HG02759 (cell line): ENCODE data around the gene ZNF444.
"Not testable (repeated sequence)": the region's sequence is repeated elsewhere in the genome, so short reads cannot be mapped to it uniquely, and the experiment has no call there.

Source experiments
- ATAC-seq: cut with Tn5 transposase; IDR thresholded peaks from one replicate; pipeline ENCODE4 v1.9.1; 2021; ENCODE audit warnings: mild to moderate bottlenecking, moderate library complexity; ENCODE audit not compliant: unreplicated experiment

ZNF444 gene

DNA sequence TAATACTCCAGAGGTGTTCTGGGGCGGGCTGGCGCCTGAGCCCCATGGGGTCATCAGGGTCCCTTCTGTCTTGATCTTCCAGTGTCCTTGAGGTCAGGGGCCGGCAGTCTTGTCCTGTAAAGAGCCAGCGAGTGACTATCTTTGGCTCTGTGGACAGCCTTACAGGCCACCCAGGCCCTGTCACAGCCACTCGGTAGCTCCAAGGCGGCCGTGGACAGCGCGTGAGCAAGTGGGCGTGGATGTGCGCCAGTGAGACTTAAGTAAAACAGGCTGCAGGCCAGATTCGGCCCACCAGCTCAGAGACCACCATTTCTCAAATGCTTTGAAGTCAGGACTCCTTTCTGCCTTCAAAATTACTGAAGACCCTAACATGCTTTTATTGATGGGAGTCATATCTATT, 3.7 kb downstream of the ZNF444 start:
- ATAC-seq, result no peak

DNA sequence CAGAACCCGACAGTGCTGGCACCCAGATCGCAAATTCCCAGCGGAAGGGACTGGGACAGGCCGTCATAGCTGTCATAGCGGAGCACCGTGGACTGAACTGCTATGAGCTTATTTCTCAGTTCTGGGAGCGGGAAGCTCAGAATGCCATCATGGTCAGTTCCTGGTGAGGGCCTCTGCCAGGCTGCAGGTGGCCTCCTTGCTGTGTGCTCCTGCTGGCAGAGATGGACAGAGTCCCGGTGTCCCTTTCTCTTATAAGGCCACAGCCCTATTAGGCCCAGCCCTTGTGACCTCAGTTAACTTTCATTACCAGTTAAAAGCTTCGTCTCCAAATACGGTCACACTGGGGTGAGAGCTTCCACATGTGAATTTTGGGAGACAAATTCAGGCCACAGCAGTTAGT, 4.6 kb downstream of the ZNF444 start:
- no peak for ATAC-seq

DNA sequence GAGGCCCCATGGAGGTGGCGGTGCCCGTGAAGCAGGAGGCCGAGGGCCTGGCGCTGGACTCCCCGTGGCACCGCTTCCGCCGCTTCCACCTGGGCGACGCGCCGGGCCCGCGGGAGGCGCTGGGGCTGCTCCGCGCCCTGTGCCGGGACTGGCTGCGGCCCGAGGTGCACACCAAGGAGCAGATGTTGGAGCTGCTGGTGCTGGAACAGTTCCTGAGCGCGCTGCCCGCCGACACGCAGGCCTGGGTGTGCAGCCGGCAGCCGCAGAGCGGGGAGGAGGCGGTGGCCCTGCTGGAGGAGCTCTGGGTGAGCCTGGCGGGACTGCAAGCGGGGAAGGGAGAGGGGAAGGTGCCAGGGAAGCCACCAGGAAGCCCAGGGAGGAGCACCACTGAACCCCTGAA, 5.8 kb downstream of the ZNF444 start:
- no peak for ATAC-seq

DNA sequence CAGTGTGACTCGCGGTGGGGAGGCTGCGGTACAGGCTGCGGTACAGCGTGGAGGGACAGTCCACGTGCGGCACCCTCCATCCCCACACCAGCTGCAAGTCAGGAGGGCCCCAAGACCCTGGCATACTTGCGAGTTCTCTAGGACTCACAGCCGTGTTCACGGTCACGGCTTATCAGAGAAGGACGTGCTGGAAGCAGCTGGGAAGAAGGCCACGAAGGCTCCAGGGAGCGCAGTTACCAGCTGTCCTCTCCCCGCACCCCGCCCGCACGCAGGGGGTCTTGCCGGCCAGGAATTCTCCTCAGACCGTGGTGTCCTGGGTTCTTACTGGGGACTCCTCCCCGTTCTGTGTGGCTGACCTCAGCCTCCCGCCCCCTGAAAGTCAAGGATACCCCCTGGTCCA, 6.2 kb downstream of the ZNF444 start:
- no peak for ATAC-seq

DNA sequence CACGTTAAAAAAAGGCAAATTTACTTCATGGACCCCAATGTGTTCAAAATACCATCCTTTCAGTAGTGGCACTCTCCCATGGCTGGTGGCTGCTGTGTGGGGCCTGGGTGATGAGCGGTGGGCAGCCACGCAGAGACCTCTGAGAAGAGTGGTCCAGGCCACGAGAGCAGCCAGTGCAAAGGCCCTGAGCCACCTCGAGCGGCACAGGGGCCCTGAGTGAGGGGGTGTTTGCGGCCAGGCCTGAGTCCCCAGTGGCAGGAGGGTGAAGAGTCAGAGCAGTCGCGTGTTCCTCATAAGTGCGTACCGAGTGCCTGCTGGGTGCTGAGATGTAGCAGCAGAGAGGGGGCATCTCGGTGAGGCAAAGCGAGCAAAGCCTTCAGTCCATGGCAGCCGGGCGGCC, 7.0 kb downstream of the ZNF444 start:
- no peak for ATAC-seq

DNA sequence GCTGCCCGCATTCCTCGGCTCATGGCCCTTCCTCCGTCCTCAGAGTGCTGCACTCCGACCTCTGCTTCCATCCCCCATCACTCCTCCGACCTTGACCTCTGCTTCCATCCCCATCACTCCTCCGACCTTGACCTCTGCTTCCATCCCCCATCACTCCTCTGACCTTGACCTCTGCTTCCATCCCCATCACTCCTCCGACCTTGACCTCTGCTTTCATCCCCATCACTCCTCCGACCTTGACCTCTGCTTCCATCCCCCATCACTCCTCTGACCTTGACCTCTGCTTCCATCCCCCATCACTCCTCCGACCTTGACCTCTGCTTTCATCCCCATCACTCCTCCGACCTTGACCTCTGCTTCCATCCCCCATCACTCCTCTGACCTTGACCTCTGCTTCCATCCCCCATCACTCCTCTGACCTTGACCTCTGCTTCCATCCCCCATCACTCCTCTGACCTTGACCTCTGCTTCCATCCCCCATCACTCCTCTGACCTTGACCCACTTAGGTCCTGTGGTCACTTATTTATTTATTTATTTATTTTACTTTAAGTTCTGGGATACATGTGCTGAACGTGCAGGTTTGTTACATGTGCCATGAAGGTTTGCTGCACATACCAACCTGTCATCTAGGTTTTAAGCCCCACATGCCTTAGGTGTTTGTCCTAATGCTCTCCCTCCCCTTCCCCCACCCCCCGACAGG, 8.0 kb downstream of the ZNF444 start:
- not testable (repeated sequence) for ATAC-seq

DNA sequence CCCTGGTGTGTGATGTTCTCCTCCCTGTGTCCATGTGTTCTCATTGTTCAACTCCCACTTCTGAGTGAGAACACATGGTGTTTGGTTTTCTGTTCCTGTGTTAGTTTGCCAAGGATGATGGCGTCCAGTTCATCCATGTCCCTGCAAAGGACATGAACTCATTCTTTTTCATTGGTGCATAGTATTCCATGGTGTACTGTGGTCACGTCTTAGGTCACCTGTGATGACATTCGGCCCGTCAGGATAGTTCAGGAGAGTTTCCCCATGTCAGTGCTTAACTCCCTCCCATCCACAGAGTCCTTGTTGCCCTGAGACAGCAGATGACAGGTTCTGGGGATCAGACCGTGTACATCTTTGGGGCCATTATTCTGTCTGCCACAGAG, 8.6 kb downstream of the ZNF444 start:
- ATAC-seq, result no peak

DNA sequence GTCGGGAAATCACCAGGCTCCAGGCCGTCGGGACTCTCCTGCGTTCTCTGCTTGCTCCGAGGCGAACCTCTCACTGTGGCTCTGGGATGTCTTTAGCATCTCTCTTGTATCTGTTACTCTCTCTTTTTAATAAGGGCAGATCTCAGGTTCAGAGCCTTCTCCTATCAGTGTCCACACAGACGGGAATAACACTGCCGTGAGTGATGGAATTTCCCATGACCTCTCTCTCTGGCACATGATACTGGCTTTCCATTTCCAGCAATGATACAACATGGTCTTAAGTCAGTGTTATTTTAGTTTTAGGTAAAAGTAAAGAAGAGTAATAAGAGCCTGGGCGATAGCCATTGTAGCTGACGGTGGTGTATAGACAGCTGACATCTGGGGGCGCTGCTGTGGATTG, 9.3 kb downstream of the ZNF444 start:
- ATAC-seq, result no peak

DNA sequence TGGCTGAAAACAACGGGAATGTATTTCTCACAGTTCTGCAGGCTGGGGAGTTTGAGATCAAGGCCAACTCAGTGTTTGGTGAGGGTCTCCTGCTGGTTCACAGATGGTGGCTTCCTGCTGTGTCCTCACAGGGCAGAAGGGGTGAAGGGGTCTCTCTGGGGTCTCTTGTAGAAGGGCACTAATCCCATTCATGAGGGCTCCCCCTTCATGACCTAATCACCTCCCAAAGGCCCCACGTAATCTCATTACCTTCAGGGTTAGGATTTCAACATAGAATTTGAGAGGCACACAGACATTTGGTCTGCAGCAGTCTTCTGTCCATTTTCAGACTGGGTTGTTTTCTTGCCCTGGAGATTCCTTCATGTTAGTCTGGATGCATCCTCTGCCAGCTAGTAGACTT, 11.6 kb downstream of the ZNF444 start:
- no peak for ATAC-seq

DNA sequence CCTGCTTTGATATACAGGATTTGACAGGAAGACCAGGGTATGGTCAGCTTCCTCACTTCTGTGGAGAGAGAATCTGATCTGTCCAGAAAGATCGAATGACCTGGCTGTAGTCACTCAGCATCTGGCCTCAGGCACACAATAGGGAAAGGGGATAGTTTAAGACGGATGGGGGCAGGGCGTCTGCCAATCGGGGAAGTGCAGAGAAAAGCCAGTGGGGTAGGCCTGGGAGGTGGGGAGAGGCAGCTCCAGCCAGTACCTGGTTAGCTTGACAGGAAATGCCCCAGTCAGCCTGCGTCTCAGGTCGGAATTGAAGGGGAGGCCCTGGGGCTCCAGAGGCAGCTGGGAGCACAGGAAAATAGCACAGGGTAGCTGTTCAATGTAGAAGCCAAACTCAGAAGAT, 12.4 kb downstream of the ZNF444 start:
- ATAC-seq, result no peak

DNA sequence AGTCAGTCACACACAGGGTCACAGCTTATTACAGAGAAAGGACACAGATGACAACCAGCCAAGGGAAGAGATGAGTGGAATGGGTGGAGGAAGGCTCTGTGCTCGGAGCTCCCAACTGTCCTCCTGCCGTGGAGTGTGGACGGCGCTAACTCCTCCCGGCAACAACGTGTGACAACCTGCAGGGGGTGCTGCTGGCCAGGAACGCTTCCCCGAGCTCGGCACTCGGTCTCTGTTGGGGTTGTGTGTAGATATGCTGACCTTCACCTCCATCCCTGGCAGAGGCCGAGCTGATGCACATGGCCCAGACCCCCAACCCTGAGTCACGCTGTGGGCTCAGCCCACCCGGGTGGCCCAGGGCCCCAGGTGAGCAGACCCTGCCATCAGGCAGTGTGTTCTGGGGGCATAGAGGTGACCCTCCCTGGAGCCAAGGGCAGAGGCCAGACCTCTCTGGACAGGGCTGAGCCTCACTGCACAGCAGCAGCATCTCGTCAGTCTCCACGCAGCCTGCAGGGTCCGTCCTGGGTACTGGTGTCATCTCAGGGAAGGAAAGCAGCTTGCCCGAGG, 14.1 kb downstream of the ZNF444 start:
- no peak for ATAC-seq

DNA sequence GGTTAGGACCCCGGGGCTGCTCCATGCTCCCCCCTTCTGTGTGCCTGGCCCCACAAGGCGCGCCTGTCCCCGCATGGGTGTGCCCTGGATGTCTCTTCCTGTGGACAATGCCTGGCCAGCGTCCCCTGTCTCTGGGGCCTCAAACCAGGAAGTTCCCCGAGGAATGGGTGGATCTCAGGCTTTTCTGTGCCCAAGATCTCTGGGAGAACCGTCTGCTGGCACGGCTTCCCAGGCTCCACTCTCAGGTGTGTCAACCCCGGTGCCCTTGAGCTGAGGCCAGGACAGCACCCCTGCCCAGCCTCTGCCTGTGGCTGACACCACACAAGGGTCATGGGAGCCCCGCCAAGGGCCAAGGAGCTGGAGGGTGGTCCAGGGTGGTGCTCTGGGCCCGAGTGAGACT, 15.7 kb downstream of the ZNF444 start:
- ATAC-seq, result no peak

DNA sequence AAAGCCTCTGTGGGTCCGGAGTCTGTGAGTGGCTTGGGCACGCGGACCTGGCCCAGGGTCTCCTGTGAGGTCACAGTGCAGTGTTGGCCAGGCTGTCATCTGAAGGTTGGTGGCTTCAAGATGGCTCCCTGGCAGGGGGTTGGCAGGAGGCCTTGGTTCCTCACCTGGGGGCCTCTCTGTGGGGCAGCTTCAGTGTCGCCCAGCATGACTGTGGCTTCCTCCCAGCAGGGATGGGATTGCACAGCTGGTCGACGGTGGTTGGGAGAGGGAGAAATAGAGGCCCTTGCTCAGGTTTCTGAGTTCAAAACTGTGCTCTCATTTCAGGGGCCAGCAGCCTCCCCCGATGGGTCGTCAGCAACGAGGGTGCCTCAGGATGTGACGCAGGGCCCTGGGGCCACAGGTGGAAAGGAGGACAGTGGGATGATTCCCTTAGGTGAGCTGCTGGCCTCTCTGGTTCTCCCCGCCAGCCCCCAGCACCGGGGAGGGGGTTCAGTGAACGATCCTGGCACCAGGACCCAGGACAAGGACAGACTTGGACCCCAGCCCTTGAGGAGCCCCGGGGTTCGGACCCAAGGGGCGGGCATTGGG, 17.2 kb downstream of the ZNF444 start:
- ATAC-seq, result no peak

DNA sequence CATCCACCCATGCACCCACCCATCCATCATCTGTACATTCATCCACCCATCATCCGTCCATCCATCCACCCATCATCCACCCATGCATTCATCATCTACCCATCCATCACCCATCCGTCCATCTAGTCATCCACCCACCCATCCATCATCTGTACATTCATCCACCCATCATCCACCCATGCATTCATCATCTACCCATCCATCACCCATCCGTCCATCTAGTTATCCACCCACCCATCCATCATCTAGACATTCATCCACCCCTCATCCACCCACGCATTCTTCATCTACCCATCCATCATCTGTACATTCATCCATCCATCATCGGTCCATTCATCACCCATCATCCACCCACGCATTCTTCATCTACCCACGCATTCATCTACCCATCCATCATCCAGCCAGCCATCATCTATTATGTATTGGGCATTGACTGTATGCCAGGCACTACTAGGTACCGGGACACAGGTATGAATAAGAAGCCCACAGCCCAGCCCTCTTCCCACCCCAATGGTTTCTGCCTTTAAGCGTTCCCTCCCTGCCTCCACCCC, 18.0 kb downstream of the ZNF444 start:
- no peak for ATAC-seq

DNA sequence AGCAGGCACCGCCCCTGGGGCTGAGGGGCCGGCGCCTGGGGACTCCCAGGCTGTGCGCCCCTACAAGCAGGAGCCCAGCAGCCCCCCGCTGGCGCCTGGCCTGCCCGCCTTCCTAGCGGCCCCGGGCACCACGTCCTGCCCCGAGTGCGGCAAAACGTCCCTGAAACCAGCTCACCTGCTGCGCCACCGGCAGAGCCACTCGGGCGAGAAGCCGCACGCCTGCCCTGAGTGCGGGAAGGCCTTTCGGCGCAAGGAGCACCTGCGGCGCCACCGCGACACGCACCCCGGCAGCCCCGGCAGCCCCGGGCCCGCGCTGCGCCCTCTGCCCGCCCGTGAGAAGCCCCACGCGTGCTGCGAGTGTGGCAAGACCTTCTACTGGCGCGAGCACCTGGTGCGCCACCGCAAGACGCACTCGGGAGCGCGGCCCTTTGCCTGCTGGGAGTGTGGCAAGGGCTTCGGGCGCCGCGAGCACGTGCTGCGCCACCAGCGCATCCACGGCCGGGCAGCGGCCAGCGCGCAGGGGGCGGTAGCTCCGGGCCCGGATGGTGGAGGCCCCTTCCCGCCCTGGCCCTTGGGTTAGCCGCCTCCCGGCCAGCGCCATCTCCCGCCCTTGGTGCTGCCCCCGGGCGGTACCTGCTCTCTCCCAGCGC, 18.7 kb downstream of the ZNF444 start:
- ATAC-seq, result no peak

DNA sequence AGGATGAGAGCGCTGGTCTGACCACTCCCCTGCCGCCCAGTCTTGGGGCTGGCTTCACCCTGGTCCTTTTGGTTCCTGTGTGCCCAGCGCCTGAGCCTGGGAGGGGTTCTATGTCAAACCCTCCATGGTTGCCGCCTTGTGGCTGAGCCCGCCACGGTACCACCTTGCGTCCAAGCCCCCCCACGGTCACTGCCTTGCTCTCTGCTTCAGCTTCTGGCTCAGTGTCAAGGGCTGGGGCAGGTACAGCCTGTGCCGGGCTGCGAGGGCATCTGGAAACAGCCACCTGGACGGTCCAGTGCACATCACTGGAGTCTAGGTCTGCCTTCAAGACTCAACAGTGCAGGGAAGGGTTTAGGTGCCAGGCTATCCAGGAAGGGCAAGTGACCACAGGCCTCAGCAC, 20.4 kb downstream of the ZNF444 start:
- ATAC-seq, result no peak

DNA sequence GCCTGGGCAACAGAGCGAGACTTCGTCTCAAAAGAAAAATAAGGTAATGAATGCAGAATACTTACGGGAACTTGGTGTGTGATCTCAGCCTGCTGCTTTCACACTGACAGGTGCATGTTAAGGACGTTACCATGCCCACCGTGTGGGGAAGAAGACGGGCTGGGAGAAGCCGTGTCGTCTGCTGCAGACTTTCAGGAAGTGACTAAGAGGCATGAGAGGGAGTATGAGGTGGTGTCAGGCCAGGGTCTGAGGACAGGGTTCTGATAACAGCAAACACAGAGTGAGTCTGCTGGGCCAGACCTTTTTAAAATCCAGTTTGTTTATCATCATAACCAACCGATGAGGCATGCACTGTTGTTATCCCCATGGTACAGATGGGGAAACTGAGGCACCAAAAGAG, 21.2 kb downstream of the ZNF444 start:
- no peak for ATAC-seq

DNA sequence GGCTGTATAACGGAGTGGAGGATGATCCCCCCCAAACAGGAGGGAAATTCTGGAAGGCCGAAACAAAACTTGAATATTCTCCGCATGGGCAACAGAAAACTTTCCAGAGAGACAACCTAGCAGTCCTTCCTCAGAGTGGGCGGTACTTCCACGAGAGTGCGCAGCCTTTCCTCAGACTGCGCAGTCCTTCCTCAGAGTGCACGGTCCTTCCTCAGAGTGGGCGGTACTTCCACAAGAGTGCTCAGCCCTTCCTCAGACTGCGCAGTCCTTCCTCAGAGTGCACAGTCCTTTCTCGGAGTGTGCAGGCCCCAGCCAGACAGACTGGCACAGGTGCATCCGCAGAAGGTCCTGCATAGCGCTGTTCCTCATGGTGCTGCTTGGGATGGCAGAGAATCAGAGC, 22.0 kb downstream of the ZNF444 start:
- ATAC-seq, result no peak

DNA sequence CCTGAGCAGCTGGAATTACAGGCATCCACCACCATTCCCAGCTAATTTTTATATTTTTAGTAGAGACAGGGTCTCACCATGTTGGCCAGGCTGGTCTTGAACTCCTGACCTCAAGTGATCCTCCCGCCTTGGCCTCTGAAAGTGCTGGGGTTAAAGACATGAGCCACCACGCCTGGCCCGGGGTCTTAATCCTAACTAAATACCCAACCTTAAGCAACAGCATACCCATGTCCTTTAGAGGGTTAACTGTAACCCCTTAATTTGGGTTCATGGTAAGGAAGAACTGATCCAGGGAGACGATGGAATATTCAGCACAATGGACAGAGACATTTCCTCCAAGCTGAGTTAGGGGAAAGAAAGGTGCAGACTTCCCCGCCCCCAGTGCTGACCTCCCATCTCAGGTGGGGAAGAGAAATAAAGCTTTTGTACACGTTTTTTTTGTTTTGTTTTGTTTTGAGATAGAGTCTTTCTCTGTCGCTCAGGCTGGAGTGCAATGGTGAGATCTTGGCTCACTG, 26.0 kb downstream of the ZNF444 start:
- ATAC-seq, result no peak

DNA sequence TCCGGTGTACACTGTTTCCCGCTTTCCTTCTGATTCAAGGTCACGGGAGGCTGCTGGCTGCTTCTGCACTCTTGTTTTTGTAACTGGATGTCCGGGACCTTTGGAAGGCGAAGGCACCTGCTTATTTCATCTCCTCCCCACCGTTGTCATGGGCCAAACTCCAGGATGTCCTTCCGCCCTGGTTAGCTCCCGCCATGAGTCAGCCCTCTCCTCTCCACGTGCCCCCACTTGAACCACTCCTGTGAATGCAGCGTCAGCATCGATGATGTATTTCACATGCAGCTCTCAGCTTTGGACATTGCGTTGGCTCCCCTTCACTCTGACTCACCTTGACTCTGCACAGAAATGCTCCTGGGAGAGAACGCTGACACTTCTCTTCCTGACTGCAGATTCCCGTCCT, 29.2 kb downstream of the ZNF444 start:
- ATAC-seq, result no peak

DNA sequence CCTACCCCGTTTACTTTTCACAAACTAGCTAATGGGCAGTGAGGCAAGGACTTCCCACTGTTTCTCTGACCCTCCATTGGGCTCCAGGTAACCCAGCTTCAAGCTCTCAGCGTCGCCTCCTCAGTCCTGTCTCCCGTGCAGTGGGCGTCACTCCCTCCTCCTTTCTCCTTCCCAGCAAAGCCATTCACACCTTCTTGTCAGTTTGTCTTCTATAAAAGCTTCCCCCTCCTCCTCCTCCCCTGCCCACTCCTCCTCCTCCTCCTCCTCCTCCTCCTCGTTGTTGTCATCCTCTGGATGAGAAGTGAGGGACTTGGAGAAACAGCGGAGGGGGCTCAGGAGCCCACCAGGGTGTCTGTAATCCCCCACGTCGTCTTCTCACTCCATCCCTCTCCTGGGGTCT, 33.0 kb downstream of the ZNF444 start:
- no peak for ATAC-seq

DNA sequence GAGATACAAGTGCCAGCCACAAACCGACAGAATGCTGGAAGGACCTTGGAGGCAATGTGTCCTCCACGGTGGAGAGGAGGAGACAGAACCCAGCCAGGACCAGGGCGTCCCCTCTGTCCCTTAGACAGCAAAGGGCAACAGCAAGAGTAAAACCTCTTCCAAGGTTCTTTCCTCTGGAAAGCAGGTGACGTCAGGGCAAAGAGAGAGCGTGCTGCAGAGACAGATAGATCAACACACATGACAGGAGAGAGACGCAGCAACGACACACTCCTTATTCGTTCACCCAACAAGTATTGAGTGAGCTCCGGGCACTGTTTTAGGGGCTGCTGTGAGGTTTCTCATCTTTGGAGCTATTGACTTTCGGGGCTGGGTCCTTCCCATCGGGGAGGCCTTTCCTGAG, 33.5 kb downstream of the ZNF444 start:
- no peak for ATAC-seq
